OCI-LY1 (cell line): ENCODE measurements around the gene IFT43.

Experiments used
- H2AFZ ChIP-seq: fragments of 200-600 bp; sonication (generic), shearing (Covaris generic); 2 replicates; pipeline ENCODE4 v1.6.0; 2014; ENCODE audit warnings: antibody characterized with exemption, mild to moderate bottlenecking, low read length
- H3F3A ChIP-seq: fragments of 200-600 bp; sonication (generic), shearing (Covaris generic); 2 replicates; pipeline ENCODE4 v1.6.0; 2014; ENCODE audit warnings: mild to moderate bottlenecking, antibody characterized with exemption, low read length, moderate library complexity; ENCODE audit not compliant: insufficient read depth
- H3K27ac ChIP-seq: fragments of 200-600 bp; sonication (generic); 2 replicates; pipeline ENCODE4 v1.5.1; 2014; ENCODE audit warnings: low read length, mixed run types, mild to moderate bottlenecking, low read depth; ENCODE audit not compliant: poor library complexity, severe bottlenecking
- H3K27me3 ChIP-seq: fragments of 200-600 bp; sonication (generic); 2 replicates; pipeline ENCODE4 v1.6.0; 2014; ENCODE audit warnings: antibody characterized with exemption, mild to moderate bottlenecking, low read length, moderate library complexity; ENCODE audit not compliant: insufficient read depth
- H3K36me3 ChIP-seq: fragments of 200-600 bp; sonication (generic); 2 replicates; pipeline ENCODE4 v1.6.1; 2014; ENCODE audit warnings: mild to moderate bottlenecking, antibody characterized with exemption, low read length, moderate library complexity, mixed read lengths; ENCODE audit not compliant: insufficient read depth
- H3K4me1 ChIP-seq: fragments of 200-600 bp; sonication (generic); 2 replicates; pipeline ENCODE4 v1.5.1; 2014; ENCODE audit warnings: mild to moderate bottlenecking, low read length, moderate library complexity; ENCODE audit not compliant: insufficient read depth, severe bottlenecking
- H3K4me2 ChIP-seq: fragments of 200-600 bp; sonication (generic), shearing (Covaris generic); 2 replicates; pipeline ENCODE4 v1.6.1; 2014; ENCODE audit warnings: low read length
- H3K4me3 ChIP-seq: fragments of 200-600 bp; sonication (generic); 2 replicates; pipeline ENCODE4 v1.5.1; 2014; ENCODE audit warnings: low read length, low read depth, mild to moderate bottlenecking, mixed read lengths; ENCODE audit not compliant: poor library complexity, severe bottlenecking
- H3K79me2 ChIP-seq: fragments of 200-600 bp; shearing (Covaris generic); 2 replicates; pipeline ENCODE4 v1.6.1; 2016; ENCODE audit warnings: mixed run types, low read length, mixed read lengths; ENCODE audit not compliant: insufficient read depth
- H3K9ac ChIP-seq: fragments of 200-600 bp; sonication (generic), shearing (Covaris generic); 2 replicates; pipeline ENCODE4 v1.6.1; 2014; ENCODE audit warnings: mild to moderate bottlenecking, low read length, mixed read lengths
- H3K9me2 ChIP-seq: fragments of 200-600 bp; sonication (generic), shearing (Covaris generic); 2 replicates; pipeline ENCODE4 v1.6.1; 2014; ENCODE audit warnings: low read depth, mild to moderate bottlenecking, low read length, mixed read lengths
- H3K9me3 ChIP-seq: fragments of 200-600 bp; shearing (Covaris generic); 2 replicates; pipeline ENCODE4 v1.6.1; 2014; ENCODE audit warnings: low read length, mixed read lengths
- H4K20me1 ChIP-seq: fragments of 200-600 bp; sonication (generic), shearing (Covaris generic); 2 replicates; pipeline ENCODE4 v1.6.0; 2016; ENCODE audit warnings: mild to moderate bottlenecking, low read length; ENCODE audit not compliant: insufficient read depth
- CTCF ChIP-seq: fragments of 200-600 bp; sonication (generic), shearing (Covaris generic); IDR thresholded peaks from 2 replicates; pipeline ENCODE4 v1.5.1; 2017; ENCODE audit warnings: mild to moderate bottlenecking, antibody characterized with exemption, low read length, moderate library complexity, mixed read lengths
- EZH2 ChIP-seq: fragments of 200-600 bp; sonication (generic), shearing (Covaris generic); IDR thresholded peaks from 2 replicates; pipeline ENCODE4 v1.8.0; 2017; ENCODE audit warnings: borderline replicate concordance, mixed run types, mild to moderate bottlenecking, antibody characterized with exemption, low read length, moderate library complexity, mixed read lengths

The IFT43 gene

GRCh38 chr14:76101391-76102379 is 116.1 kb downstream of the IFT43 start:
- Histone ChIP-seq H2AFZ (no peak overlapping the region), H3K27ac (no peak overlapping the region), H3K9me3 (no peaks in the 10 kb centered on the region), H4K20me1 (no peaks in the 10 kb centered on the region), H3F3A (no peaks in the 10 kb centered on the region), H3K27me3 (0 out of 2 replicates have a peak, but pooled peaks cover 3% of the 10 kb centered on the region), H3K36me3 (no peaks in the 10 kb centered on the region), H3K9ac (no peak overlapping the region), H3K4me3 (no peak overlapping the region), H3K9me2 (no peaks in the 10 kb centered on the region), H3K4me1 (no peaks in the 10 kb centered on the region), H3K4me2 (no peak overlapping the region), H3K79me2 (no peaks in the 10 kb centered on the region)
- TF ChIP-seq CTCF (no peak), EZH2 (no peak)

DNA sequence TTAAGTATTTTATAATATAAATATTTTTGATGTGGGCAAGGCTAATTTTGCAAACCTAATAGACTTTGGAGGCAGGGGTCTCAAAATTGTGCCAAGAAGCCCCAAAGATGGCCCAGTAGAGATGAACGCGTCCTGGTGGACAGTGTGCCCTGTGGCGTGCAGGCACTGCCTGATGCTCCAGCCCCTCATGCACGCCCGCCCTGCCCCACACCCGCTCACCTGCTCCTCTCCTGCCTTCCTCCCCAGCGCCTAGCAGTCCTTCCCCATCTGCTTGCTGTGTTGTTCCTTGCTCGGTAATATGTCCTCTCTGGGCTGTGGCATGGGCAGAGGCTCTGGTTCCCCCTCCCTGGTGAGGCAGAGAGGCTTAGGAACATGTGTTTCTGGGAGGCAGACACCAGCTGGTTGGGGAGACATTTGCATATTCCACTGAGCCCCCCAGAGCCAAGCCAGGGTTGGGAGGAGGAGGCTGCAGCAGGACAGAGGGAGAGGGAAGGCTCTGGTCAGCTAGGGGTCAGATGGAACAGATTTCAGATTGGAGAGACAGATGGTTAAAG is 119.3 kb downstream of the IFT43 start:
- H3K4me1 ChIP-seq: no peaks in the 10 kb centered on the region
- no peak overlapping the region for H3K9ac ChIP-seq
- no peaks in the 10 kb centered on the region for H3K9me3 ChIP-seq
- H3K27me3 ChIP-seq: peaks cover 6% of the 10 kb centered on the region; the same call in 1 of the 2 replicates
- H4K20me1 ChIP-seq: no peaks in the 10 kb centered on the region
- no peaks in the 10 kb centered on the region for H3K9me2 ChIP-seq
- no peak overlapping the region for H3K4me3 ChIP-seq
- H3K4me2 ChIP-seq: no peak overlapping the region
- H3K79me2 ChIP-seq: no peaks in the 10 kb centered on the region
- no peak overlapping the region for H3K27ac ChIP-seq
- no peak overlapping the region for H2AFZ ChIP-seq
- TF ChIP-seq EZH2: no peak
- TF ChIP-seq CTCF: no peak
- no peaks in the 10 kb centered on the region for H3K36me3 ChIP-seq
- no peaks in the 10 kb centered on the region for H3F3A ChIP-seq

DNA sequence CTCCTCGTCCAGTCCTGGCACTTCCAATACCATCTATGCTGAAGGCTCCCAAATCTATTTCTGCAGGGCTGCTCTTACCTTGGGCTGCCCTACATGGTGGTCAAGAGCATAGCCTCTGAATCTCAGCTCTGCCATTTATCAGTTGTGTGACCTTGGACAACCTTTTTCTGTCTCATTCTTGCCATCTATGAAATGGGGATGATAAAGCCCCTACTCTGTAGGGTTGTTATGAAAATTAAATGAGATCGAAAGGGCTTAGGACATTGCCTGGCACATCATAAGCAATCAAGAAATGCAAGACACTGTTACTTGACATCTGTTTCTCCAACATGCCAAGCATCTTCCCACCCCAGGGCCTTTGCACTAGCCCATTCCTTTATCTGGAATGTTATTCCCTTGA is 120.6 kb downstream of the IFT43 start:
- H3K27ac ChIP-seq: no peak overlapping the region
- H3K27me3 ChIP-seq: peaks cover 6% of the 10 kb centered on the region; the same call in 1 of the 2 replicates

More for the DNA sequence above, 120.6 kb downstream of the IFT43 start:
- Histone ChIP-seq H3K9me3 (no peaks in the 10 kb centered on the region), H3F3A (no peaks in the 10 kb centered on the region), H3K4me3 (no peak overlapping the region), H3K79me2 (no peaks in the 10 kb centered on the region), H3K9me2 (no peaks in the 10 kb centered on the region), H3K36me3 (no peaks in the 10 kb centered on the region), H3K4me2 (no peak overlapping the region), H4K20me1 (no peaks in the 10 kb centered on the region), H3K4me1 (no peaks in the 10 kb centered on the region), H3K9ac (no peak overlapping the region), H2AFZ (no peak overlapping the region)
- TF ChIP-seq CTCF: no peak
- TF ChIP-seq EZH2: no peak
